HL-60 (cell line): Measurements from ENCODE around the gene SUGT1.

Experiments used
- DNase-seq, 2 experiments: peaks; one replicate each; pipeline ENCODE4 v3.0.0-alpha.2; 2010 to 2020; ENCODE audit warnings: low read depth in 1 of 2, low spot score in 1 of 2
- H3K27ac ChIP-seq: fragments of 250-450 bp; sonication (Bioruptor Pico); replicated peaks from 2 replicates; pipeline ENCODE4 v1.5.1; 2020; ENCODE audit warnings: mild to moderate bottlenecking, moderate library complexity
- H3K27me3 ChIP-seq: fragments of 250-450 bp; sonication (Bioruptor Pico); 2 replicates; pipeline ENCODE4 v1.5.1; 2021; ENCODE audit warnings: mild to moderate bottlenecking, moderate library complexity; ENCODE audit not compliant: insufficient read depth, poor library complexity, severe bottlenecking
- H3K4me3 ChIP-seq: replicated peaks from 2 replicates; pipeline ENCODE4 v1.5.1; 2011; ENCODE audit warnings: mild to moderate bottlenecking, control low read depth, low read length; ENCODE audit not compliant: insufficient read depth
- GABPA ChIP-seq: IDR thresholded peaks from 2 replicates; pipeline ENCODE4 v1.6.1; 2012; ENCODE audit warnings: low read depth
- POLR2AphosphoS5 ChIP-seq: IDR thresholded peaks from 2 replicates; pipeline ENCODE4 v1.6.1; 2012; ENCODE audit warnings: low read depth
- SPI1 ChIP-seq: IDR thresholded peaks from 2 replicates; pipeline ENCODE4 v1.6.1; 2012; ENCODE audit warnings: low read depth, mild to moderate bottlenecking, borderline replicate concordance
- TF ChIP-seq, protein P1 (sequence below): IDR thresholded peaks from 2 replicates; pipeline ENCODE4 v1.6.1; 2012; ENCODE audit warnings: low read depth; ENCODE audit not compliant: insufficient replicate concordance
- TF ChIP-seq, protein P2 (sequence below): IDR thresholded peaks from one replicate; pipeline ENCODE4 v1.5.1; 2011; ENCODE audit warnings: low read length, control low read depth, inconsistent platforms; ENCODE audit not compliant: insufficient read depth

Gene SUGT1

DNA sequence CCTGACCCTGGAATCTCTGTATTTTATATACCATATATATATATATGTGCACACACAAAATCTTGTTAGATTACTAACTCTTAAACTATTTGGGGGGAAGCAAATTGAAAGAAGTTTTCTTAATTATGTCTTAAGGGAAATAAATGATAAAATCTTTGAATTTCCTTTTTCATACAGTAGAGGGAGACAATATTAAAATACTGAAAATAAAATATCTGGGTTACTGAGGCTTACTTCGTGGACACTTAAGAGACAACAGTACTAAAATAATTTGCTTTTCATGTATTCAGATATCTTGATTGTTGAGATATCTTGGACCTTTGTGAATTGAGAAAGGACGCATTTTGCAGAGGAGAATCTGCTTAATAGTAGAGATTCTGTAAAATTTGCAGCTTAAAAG, 17.0 kb downstream of the SUGT1 start:
- DNase-seq = no peak
- Histone ChIP-seq H3K27ac (no peak overlapping the region), H3K27me3 (no peaks in the 10 kb centered on the region), H3K4me3 (no peak overlapping the region)
- no peak for TF ChIP-seq POLR2AphosphoS5
- TF ChIP-seq, protein P1, sequence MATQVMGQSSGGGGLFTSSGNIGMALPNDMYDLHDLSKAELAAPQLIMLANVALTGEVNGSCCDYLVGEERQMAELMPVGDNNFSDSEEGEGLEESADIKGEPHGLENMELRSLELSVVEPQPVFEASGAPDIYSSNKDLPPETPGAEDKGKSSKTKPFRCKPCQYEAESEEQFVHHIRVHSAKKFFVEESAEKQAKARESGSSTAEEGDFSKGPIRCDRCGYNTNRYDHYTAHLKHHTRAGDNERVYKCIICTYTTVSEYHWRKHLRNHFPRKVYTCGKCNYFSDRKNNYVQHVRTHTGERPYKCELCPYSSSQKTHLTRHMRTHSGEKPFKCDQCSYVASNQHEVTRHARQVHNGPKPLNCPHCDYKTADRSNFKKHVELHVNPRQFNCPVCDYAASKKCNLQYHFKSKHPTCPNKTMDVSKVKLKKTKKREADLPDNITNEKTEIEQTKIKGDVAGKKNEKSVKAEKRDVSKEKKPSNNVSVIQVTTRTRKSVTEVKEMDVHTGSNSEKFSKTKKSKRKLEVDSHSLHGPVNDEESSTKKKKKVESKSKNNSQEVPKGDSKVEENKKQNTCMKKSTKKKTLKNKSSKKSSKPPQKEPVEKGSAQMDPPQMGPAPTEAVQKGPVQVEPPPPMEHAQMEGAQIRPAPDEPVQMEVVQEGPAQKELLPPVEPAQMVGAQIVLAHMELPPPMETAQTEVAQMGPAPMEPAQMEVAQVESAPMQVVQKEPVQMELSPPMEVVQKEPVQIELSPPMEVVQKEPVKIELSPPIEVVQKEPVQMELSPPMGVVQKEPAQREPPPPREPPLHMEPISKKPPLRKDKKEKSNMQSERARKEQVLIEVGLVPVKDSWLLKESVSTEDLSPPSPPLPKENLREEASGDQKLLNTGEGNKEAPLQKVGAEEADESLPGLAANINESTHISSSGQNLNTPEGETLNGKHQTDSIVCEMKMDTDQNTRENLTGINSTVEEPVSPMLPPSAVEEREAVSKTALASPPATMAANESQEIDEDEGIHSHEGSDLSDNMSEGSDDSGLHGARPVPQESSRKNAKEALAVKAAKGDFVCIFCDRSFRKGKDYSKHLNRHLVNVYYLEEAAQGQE = no peak
- TF ChIP-seq, protein P2, sequence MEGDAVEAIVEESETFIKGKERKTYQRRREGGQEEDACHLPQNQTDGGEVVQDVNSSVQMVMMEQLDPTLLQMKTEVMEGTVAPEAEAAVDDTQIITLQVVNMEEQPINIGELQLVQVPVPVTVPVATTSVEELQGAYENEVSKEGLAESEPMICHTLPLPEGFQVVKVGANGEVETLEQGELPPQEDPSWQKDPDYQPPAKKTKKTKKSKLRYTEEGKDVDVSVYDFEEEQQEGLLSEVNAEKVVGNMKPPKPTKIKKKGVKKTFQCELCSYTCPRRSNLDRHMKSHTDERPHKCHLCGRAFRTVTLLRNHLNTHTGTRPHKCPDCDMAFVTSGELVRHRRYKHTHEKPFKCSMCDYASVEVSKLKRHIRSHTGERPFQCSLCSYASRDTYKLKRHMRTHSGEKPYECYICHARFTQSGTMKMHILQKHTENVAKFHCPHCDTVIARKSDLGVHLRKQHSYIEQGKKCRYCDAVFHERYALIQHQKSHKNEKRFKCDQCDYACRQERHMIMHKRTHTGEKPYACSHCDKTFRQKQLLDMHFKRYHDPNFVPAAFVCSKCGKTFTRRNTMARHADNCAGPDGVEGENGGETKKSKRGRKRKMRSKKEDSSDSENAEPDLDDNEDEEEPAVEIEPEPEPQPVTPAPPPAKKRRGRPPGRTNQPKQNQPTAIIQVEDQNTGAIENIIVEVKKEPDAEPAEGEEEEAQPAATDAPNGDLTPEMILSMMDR = no peak
- no peak for TF ChIP-seq GABPA
- no peak for TF ChIP-seq SPI1

DNA sequence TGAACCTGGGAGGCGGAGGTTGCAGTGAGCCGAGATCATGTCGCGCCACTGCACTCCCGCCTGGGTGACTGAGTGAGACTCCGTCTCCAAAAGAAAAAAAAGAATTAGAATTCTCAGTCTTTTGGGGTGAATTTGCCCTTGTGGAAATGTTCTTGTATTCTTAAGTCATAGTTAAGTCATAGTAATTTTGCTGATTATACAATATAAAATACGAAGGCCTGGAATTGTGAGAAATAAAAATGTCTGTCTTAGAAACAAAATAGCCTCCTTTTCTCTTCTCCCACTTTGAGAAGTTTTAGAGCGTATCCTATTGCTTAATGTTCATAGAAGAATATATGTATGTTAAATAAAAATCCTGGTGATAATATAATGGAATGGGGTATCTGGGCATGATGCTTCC, 18.1 kb downstream of the SUGT1 start:
- no peak overlapping the region for H3K4me3 ChIP-seq
- DNase-seq = no peak
- H3K27ac ChIP-seq = no peak overlapping the region
- TF ChIP-seq, protein P2 = no peak
- TF ChIP-seq GABPA = no peak
- TF ChIP-seq, protein P1 = no peak
- no peak for TF ChIP-seq POLR2AphosphoS5
- TF ChIP-seq SPI1 = no peak
- H3K27me3 ChIP-seq = no peaks in the 10 kb centered on the region

DNA sequence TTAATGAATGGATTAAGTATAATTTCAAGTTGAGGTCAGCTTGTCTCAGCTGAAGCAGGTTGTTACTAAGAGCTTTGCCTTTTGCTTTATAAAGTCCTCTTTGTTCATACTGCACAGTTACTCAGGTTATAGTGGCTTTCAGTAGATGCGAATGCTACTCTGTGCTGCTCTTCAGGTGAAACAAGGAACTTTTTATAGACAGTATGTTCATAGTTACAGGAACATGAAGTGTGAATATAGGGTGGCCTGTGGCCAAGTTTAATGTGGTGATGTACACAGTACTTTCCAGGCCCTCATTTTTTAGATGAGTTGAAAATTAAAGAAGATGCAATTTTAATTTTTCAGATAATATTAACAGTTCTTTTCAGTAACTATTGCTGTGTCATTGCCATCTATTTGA, 20.8 kb downstream of the SUGT1 start:
- Histone ChIP-seq H3K27me3 (no peaks in the 10 kb centered on the region), H3K27ac (no peak overlapping the region), H3K4me3 (no peak overlapping the region)
- DNase-seq = no peak
- TF ChIP-seq, protein P1 = no peak
- TF ChIP-seq, protein P2 = no peak
